ENCODE measurements around the gene SLC26A9.

DNA sequence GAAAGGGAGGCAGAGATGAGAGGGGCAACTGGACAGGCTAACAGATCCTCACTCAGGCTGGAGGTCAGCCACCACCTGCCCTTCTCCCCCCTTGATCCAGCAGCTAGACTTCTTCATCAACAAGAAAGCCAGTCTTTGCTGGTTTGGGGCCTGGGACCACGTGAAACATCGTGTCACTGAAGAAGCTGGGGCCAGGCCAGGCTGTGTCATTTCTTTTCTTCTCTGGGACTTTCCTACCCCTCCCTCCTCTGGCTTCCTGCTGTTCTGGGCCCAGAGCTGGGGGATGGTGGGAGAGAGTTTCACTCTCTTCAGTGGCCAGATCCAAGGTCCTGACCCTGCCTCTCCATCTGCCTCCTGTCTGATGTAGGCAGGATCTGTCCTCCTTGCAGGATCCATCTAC lies 18.1 kb upstream of the SLC26A9 start:
- TF ChIP-seq, protein P1, sequence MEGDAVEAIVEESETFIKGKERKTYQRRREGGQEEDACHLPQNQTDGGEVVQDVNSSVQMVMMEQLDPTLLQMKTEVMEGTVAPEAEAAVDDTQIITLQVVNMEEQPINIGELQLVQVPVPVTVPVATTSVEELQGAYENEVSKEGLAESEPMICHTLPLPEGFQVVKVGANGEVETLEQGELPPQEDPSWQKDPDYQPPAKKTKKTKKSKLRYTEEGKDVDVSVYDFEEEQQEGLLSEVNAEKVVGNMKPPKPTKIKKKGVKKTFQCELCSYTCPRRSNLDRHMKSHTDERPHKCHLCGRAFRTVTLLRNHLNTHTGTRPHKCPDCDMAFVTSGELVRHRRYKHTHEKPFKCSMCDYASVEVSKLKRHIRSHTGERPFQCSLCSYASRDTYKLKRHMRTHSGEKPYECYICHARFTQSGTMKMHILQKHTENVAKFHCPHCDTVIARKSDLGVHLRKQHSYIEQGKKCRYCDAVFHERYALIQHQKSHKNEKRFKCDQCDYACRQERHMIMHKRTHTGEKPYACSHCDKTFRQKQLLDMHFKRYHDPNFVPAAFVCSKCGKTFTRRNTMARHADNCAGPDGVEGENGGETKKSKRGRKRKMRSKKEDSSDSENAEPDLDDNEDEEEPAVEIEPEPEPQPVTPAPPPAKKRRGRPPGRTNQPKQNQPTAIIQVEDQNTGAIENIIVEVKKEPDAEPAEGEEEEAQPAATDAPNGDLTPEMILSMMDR (IDR thresholded peaks at IDR 0.05) = no peak
- TF ChIP-seq, protein P2, sequence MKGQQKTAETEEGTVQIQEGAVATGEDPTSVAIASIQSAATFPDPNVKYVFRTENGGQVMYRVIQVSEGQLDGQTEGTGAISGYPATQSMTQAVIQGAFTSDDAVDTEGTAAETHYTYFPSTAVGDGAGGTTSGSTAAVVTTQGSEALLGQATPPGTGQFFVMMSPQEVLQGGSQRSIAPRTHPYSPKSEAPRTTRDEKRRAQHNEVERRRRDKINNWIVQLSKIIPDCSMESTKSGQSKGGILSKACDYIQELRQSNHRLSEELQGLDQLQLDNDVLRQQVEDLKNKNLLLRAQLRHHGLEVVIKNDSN (CRISPR knock-in tag; IDR thresholded peaks at IDR 0.05) = no peak
- TF ChIP-seq FOXP1 (CRISPR knock-in tag; IDR thresholded peaks at IDR 0.05; ENCODE audit: borderline replicate concordance) = no peak
- no peak for TF ChIP-seq TP53 (CRISPR knock-in tag; IDR thresholded peaks at IDR 0.05)
- TF ChIP-seq, protein P3, sequence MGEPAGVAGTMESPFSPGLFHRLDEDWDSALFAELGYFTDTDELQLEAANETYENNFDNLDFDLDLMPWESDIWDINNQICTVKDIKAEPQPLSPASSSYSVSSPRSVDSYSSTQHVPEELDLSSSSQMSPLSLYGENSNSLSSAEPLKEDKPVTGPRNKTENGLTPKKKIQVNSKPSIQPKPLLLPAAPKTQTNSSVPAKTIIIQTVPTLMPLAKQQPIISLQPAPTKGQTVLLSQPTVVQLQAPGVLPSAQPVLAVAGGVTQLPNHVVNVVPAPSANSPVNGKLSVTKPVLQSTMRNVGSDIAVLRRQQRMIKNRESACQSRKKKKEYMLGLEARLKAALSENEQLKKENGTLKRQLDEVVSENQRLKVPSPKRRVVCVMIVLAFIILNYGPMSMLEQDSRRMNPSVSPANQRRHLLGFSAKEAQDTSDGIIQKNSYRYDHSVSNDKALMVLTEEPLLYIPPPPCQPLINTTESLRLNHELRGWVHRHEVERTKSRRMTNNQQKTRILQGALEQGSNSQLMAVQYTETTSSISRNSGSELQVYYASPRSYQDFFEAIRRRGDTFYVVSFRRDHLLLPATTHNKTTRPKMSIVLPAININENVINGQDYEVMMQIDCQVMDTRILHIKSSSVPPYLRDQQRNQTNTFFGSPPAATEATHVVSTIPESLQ (CRISPR knock-in tag; IDR thresholded peaks at IDR 0.05) = no peak
- no peak for TF ChIP-seq NFE2L1 (CRISPR knock-in tag; IDR thresholded peaks at IDR 0.05)
- TF ChIP-seq, protein P4, sequence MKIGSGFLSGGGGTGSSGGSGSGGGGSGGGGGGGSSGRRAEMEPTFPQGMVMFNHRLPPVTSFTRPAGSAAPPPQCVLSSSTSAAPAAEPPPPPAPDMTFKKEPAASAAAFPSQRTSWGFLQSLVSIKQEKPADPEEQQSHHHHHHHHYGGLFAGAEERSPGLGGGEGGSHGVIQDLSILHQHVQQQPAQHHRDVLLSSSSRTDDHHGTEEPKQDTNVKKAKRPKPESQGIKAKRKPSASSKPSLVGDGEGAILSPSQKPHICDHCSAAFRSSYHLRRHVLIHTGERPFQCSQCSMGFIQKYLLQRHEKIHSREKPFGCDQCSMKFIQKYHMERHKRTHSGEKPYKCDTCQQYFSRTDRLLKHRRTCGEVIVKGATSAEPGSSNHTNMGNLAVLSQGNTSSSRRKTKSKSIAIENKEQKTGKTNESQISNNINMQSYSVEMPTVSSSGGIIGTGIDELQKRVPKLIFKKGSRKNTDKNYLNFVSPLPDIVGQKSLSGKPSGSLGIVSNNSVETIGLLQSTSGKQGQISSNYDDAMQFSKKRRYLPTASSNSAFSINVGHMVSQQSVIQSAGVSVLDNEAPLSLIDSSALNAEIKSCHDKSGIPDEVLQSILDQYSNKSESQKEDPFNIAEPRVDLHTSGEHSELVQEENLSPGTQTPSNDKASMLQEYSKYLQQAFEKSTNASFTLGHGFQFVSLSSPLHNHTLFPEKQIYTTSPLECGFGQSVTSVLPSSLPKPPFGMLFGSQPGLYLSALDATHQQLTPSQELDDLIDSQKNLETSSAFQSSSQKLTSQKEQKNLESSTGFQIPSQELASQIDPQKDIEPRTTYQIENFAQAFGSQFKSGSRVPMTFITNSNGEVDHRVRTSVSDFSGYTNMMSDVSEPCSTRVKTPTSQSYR (CRISPR knock-in tag; IDR thresholded peaks at IDR 0.05) = no peak
- TF ChIP-seq, protein P5, sequence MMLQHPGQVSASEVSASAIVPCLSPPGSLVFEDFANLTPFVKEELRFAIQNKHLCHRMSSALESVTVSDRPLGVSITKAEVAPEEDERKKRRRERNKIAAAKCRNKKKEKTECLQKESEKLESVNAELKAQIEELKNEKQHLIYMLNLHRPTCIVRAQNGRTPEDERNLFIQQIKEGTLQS (CRISPR knock-in tag; conservative IDR thresholded peaks at IDR 0.05) = no peak
- TF ChIP-seq ZBTB21 (CRISPR knock-in tag; IDR thresholded peaks at IDR 0.05; ENCODE audit: borderline replicate concordance) = no peak
- TF ChIP-seq, protein P6, sequence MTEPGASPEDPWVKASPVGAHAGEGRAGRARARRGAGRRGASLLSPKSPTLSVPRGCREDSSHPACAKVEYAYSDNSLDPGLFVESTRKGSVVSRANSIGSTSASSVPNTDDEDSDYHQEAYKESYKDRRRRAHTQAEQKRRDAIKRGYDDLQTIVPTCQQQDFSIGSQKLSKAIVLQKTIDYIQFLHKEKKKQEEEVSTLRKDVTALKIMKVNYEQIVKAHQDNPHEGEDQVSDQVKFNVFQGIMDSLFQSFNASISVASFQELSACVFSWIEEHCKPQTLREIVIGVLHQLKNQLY (CRISPR knock-in tag; IDR thresholded peaks at IDR 0.05) = no peak
- no peak for TF ChIP-seq PRRX2 (CRISPR knock-in tag; IDR thresholded peaks at IDR 0.05)
- TF ChIP-seq SOX15 (CRISPR knock-in tag; IDR thresholded peaks at IDR 0.05) = no peak
- TF ChIP-seq, protein P7, sequence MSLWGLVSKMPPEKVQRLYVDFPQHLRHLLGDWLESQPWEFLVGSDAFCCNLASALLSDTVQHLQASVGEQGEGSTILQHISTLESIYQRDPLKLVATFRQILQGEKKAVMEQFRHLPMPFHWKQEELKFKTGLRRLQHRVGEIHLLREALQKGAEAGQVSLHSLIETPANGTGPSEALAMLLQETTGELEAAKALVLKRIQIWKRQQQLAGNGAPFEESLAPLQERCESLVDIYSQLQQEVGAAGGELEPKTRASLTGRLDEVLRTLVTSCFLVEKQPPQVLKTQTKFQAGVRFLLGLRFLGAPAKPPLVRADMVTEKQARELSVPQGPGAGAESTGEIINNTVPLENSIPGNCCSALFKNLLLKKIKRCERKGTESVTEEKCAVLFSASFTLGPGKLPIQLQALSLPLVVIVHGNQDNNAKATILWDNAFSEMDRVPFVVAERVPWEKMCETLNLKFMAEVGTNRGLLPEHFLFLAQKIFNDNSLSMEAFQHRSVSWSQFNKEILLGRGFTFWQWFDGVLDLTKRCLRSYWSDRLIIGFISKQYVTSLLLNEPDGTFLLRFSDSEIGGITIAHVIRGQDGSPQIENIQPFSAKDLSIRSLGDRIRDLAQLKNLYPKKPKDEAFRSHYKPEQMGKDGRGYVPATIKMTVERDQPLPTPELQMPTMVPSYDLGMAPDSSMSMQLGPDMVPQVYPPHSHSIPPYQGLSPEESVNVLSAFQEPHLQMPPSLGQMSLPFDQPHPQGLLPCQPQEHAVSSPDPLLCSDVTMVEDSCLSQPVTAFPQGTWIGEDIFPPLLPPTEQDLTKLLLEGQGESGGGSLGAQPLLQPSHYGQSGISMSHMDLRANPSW (CRISPR knock-in tag; conservative IDR thresholded peaks at IDR 0.05; ENCODE audit: low read depth) = no peak
